Stimulated activated CD4-positive, alpha-beta T cell treated with anti-CD3 and anti-CD28 coated beads, Interleukin-1b, Interleukin-23, amount 100 ng/mL, for 1 hour (primary cell): ENCODE data around the gene CFAP92.

Experiments
- DNase-seq, 2 donors: peaks; one replicate each; pipeline ENCODE4 v3.0.0-alpha.2; 2020; ENCODE audit warnings: low read depth in 2 of 2

Gene CFAP92

DNA sequence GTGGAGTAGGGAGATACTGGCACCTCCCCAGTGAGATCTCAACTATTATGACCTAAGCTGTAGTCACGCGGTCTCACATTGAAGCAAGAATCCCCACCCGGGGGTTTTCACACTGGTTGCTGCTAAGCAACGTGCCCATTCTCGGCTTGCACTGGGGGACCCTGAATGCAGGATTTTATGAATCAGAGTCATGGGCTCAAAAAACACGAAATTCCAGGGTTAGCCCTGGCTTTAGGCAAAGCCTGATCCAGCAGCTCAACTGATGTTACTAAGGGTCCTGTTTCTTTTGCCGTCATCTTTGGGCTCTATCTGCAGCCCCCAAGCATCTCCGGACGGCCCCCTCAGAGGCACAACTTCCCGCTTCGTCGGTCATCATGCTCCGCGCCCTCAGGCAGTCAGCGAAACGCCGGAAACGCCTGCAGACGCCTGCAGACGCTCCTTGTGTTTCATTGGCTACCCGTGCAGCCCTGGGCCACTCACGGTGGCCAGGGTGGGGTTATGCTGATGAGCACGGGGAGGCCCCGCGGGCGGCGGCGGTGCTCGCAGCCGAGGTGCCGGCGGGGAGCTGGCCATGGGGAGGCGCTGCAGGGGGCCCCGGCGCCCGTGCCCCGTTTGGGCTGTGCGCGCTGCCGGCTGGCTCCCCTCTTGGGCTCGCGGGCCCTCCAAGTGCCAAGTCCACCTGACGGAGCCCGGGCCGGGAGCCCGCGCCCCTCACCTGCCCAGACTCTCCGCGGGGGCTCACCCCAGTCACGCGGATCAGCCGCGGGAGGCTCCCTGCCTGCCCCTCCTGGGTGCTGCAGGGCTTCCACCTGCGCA is 33.1 kb upstream of the CFAP92 start:
- peak; percentile 75 to 78 for DNase-seq

DNA sequence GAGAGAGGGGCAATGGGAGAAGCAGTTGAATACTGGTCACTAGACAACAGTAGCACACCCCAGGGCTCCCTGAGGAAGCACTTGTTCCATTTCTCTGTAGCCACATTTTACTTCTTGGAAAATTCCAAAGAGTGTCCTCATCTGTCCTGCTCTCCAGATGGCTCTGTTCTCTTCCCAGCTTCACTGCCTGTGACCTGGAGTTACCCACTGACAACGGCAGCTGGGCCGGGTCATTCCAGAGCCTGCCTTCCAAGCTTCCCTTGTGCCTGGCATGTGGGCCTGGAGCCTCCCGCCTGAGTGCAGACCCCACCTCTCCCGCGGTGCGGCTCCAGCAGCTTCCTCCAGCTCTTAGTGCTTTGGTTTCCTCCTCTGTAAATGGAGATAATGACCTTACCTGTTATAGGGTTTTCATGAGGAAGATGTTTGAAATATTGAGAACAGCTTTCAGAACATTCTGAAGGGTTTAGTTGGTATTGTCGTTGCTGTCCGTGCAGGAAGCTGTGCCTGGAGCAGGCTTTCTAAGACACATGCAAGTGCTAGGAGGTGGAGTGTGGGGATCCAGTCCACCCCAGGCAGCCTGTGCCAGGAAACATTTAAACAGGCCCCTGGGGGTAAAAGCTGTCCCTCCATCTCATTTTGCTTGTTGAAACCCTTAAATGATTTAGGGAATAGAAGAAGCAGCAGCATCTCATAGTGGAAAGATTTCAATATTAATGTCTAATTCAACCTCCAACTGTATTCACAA is 32.0 kb upstream of the CFAP92 start:
- DNase-seq, result no peak

DNA sequence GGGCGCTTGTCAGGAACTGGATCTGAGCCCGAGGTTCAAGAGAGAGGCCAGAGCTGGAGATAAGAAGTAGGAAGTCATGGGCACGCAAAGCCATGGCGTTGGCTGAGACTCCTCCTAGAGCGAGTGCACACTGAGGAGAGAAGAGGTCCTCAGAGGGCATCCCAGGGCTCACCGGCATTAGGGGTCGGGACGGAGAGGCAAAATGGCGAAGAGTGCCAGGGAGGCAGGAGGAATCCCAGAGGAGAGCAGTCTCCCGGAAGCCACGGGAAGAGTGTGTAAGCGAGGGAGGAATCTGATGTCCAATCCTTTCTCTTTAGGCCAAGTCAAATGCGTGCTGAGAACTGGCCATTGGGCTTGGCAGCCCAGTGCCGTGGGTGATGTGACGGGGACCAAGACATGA is 31.2 kb upstream of the CFAP92 start:
- DNase-seq, result no peak

DNA sequence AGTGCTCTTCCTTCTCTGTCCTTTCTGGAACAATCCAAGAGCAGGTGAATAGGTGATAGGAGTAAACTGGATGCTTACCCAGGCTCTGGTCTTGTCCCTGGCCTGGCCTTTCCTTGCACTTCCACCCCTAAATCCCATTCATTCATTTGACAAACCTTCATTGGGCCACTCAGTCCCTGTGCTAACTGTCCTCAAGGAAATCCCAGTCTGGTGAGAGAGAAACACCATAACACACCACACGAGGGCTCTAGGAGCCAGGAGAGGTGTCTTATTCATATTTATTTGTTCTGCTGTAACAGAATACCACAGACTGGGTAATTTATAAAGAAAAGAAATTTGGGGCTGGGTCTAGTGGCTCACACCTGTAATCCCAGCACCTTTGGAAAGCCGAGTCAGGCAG is 30.0 kb upstream of the CFAP92 start:
- no peak for DNase-seq

DNA sequence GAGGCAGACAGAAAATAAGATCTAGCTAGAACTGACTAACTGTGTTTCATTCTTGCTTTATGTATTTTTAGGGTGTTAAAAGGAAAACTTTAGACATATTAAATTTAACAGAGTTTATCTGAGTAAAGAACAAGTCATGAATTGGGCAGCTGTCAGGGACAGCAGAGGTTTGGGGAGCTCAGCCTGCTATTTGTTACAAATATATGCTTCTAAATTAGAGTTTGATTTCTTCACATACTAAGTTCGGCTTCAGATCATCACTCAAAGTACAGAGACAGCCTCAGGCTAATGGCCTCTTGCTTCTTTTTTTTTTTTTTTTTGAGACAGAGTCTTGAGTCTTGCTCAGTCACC is 29.1 kb upstream of the CFAP92 start:
- no peak for DNase-seq

DNA sequence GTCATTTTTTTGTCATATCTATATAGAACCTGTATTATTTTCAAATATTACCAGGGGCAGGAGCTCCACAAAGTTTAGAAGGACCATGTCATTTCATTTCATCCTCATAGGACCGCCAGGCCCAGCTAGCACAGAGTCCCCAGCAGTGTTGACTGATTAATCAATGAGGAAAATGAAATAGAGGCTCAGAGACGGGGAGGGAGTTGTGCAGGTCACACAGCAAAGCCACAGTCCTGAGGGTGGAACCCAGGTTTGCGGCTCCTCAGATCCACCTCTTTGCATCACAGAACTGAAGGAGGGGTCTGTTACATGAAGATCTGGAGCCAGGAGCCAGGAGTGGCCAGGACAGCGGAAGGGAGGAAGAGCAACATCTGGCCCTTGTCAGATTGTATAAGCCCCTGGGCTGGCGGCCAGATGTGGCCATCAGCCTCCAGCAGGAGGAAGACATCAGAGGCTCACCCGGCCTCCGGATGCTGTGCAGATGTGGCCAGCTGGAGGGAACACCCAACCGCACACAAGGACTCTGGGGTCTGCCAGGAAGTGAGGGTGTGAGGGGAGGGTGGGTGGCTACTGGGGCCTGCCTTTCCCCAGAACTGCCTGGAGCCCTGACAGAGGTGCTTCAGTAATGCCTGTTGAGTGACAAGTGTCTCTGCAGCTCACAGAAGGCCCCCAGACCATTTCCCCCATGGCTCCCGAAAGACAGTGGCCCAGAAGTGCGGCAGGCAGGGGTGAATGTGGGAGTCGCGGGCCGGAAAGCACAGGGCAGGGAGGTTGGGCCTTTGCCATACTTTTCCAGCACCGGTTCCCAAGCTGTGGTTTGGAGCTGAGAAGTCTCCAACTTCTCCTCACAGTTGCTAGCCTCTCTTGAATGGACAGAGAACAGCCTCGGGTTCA is 28.5 kb upstream of the CFAP92 start:
- DNase-seq, result no peak

DNA sequence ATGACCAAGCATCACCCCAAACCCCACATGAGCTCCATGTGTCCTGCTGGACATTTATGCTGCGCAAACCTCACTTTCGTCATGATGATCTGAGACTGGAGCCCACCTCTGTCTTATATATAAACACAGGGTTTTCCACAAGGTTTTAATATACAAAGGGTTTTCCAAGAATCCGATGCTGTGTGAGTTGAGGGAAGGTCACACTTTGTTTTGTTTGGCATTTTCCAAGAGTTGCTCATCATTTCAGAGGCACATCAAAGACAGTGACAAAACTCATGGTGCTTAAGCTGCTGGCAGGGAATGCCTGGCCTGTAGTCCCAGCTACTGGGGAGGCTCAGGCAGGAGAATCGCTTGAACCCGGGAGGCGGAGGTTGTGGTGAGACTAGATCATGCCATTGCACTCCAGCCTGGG is 27.3 kb upstream of the CFAP92 start:
- no peak for DNase-seq

DNA sequence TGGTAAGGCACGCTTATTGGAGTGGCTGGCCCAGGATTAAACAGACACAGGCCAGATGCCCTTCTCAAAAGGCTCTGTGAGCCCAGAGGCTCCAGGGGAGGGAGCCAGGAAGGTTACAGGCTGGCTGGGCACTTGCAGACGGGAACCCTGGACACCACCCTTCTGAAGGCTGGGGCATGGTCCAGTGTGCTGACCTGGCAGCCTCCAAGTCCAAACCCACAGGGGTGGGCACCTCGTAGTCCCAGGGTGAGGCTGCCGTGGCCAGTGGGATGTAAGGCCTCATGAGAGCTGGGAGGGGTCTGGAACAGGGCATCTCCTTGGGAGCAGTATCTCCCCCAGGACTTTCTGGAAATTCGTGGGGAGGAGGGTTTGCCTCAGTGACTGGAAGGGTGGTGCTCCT is 26.8 kb upstream of the CFAP92 start:
- no peak for DNase-seq

DNA sequence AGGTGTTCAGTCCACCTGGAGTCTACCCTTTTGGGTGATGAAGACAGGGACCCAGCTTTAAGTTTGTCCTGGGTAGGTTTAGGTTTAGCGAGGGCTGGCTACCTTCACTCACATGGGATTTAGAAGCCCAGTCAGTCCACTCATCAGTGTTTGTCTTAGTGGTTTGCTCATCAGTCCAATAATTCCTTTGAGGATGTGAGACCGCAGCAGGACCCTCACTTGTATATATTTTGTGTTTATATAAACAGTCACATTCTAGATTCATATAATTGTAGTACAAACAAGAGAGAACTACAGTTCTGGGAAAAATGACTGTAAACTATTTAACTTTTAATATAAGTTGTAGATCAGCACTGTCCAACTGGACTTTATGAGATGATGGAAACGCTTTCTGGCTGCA is 25.4 kb upstream of the CFAP92 start:
- no peak for DNase-seq

DNA sequence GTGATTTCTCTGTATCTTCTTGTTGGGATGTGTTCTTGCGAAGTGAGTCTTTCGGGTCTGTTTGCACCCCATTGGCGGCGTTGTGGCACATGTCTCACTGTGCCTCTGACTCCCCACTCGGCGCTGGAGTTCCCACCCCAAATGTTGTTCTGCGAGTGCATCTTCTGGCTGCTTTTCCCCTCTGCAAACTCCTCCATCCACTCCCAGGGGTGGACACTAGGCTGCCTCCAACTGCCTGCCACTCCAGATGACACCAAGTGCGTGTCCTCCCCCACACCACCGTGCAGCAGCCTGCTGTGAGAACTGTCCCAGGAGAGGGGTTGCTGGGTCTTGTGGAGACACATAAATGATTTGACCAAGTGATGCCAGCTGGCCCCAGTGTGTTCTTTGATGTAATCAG is 24.9 kb upstream of the CFAP92 start:
- no peak for DNase-seq

DNA sequence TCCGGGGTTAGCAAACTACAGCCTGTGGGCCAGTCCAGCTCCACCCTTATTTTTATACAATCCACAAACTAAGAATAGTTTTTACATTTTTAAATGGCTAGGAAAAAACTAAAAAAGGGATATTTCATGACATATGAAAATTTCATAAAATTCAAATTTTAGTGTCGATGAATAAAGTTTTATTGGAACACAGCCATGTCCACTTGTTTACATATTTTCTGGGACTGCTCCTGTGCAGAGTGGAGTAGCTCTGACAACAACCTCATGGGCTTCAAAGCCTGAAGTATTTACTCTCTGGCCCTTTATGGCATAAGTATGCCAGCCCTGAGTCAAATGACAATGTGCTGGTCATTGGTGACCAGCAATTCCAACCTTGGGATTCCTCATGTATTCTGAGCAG is 24.4 kb upstream of the CFAP92 start:
- DNase-seq, result no peak

DNA sequence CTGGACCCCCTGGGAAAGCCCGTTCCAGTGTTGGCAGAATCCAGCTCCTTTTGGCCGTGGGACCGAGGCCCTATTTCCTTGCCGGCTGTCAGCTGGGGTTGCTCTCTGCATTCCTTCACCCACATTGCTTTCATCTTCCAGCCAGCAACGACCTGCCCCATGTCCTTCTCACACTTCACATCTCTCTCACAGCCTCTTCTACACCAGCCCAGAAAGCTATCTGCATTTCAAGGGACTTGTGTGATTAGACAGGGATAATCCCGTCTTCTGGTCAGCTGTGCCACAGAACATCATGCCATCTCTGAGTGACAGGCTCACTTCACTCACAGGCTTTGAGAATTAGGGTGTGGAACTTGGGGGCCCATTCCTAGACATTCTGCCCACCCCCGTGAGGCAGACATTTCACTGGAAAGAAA is 23.6 kb upstream of the CFAP92 start:
- no peak for DNase-seq

DNA sequence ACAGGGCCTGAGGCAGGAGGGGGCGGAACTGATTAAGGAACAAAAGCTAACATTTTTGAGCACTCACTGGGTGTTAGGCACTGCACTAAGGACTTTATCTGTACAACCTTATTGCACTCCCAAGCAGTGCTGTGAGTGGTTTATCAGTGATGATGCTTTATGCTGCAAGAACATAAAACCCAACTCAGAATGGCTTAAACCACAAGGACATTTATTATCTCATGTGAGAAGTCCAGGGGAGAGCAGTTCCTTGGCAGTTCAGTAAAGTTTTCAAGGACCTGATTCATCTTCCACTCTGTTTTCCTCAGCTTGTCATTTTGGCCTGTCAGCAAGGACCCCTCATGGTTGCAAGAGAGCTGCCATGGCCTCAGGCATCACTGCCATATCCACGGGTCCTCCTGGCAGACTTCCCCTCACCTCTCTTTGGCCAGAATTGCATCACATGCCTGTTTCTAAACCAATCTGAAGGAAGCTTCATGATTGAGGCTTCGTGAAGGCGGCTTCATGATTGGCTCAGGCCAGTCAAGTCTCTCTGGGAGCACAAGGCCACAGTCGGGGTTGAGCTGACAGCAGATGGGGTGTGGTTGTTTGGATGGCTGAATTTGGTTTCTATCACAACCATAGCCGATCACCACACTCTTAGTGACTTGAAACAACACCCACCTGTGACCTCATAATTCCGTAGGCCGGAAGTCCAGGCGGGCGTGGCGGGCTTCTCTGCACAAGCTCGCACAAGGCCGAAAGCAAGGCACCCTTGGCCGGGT is 23.0 kb upstream of the CFAP92 start:
- no peak for DNase-seq

DNA sequence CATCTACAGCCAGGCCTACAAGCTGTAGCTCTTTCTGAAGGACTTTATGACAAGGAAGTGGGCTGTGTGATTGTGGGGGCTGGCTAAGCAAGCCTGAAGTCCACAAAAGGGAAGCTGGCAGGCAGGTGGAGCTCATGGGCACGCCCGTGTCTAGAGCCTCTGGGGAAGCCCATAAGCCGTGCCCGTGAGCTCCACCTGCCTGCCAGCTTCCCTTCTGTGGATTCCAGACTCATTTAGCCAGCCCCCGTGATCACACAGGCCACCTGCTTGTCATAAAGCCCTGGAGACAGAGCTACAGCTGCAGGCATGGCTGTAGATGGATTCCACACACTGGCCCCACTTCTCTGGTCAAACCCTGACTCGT is 22.5 kb upstream of the CFAP92 start:
- DNase-seq, result no peak

DNA sequence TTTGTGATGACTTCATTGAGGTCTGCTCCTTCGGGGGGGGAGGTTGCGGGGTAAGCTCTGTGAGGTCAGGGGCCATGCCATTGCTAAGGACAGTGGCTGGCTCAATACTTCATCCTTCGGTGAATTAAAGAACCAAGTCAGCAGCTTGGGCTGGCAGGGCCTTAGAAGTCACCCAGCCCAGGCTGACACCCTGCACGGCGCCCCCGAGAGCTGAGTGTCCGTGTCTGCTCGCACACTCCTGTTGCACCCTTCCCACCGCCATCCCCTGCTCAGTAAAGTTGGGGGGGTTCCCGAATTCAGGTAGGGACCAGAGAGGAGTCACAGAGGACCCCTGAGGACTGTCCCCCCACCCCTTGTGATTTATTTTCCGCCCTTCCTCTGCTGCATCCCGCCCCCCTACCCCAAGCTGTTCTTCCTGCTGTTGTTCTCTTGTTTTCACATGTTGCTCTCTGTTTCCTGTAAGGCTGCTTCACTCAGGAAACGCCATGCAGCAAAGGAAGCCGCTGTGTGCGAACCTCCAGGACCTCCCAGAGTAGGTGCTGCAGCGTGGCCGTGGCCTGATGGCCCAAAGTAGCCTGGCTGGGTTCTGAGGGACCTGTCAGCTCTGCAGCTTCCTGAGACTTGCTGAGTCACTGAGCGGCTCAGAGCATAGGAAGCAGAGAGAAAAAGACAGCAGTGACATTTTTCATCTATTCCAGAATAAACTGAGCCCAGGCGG is 21.7 kb upstream of the CFAP92 start:
- DNase-seq, result no peak

DNA sequence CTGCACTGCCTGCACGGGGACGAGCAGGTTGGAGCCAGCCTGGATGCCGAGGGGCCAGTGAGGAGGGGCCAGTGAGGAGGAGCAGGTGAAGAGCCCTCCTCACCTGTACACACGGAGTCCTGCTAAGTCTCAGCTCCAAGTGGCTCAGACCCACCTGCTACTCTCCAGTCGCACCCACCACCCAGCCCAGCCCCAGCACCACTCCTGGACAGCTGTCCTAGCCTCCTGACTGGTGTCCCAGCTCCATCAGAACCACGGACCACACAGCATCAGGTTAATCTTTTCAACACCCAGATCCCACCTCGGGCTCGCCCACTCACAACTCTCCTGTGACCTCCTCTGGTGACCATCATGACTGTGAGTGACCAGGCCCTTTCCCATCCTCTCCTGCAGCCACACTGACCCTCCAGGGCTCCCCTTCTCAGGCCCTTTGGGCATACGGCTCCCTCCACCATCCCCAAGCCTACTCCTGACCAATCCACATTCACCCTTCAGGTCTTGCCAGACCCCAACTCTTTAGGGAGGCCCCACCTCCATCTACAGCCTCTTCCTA is 21.0 kb upstream of the CFAP92 start:
- no peak for DNase-seq

DNA sequence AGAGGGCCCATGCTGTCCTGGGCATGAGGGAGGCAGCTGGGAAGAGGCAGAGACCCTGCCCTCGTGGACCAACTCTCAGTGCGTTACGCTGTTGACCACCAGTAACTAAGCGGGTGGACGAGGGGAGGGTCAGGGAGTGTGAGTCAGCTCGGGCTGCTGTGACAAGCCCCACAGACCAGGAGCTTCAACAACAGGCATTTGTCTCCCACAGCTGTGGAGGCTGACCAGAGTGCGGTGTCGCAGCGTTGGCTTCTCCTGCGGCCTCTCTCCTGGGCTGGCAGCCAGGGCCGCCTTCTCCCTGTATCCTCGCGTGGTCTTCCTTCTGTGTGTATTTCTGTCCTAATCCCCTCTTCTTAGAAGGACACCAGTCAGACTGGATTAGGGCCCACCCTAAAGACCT is 20.3 kb upstream of the CFAP92 start:
- no peak for DNase-seq

DNA sequence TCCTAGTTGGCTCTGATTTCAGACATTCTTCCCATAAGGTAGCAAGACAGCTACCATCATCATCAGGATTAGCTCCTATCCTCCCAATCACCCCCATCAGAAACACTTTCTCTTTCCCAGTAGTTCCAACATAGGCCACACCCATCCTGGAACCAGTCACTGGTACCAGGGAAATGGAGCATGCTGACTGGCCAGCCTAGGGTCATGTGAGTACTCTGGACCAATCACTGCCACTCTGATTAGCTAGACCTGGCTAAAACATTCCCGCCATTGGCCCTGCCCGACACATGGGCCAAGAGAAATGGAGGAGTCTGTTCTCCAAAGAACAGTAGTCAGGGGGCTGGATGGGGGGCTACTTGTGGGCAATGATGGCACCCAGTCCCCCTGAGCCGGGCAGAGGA is 19.6 kb upstream of the CFAP92 start:
- no peak for DNase-seq

DNA sequence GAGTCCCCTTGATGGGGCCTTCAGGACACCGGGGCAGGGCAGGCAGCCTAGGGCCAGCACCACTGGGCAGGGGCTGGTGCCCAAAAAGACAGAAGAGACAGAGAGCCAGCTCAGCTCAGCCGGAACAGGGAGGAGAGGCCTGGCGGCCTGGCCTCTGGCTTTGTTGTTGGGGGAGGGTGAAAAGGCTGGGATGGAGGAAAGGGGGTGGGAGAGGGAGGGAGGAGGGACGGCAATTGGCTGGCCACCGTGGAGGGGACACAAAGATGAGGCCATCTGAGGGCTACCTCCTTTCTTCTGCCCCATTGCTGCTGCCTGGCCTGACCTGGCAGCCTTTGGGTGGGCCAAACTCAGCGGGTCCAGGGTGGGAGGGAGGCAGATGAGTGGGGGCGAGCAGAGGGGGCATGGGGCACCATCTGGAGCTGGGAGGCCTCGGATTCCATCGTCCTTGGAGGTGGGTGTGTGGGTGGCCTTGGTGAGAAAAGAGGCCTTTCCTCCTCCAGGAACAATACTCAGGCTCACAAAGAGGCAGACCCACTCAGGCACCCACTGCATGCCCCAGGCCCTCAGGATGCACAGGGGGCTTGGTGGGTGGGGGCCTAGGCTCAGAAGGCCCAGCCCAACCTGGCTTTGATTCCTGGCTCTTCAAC is 16.6 kb upstream of the CFAP92 start:
- no peak for DNase-seq

DNA sequence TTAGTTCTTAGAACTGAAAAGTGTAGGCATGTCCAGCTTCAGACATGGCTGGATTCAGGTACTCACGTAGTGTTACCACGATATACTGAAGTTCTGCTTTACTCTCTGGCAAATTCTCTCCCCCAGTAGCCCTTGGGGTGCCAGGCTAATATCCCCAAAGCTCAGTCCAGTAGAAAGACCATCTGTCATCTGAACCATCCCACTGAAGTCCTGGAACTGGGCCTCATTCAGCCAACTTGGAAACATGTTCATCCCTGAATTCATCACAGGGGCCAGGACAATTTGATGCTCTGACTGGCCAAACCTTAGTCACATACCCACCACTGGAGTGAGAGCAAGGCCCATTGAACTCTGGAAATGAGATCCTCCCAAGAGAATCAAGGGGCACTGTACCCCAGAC is 15.4 kb upstream of the CFAP92 start:
- no peak for DNase-seq
